ENCODE measurements around the gene STBD1. TPM values are rescaled to one million over a fixed set of nuclear protein-coding genes. Genes with fewer than 3 reads are reported as not detected.

Gene STBD1
- total RNA-seq, 1 donor from 2014 or later: 9.4 TPM

GRCh38 chr4:76292730-76293129 lies 13.8 kb upstream of the STBD1 start:
- H3K27ac ChIP-seq: peak overlapping the region; percentile 72
- ATAC-seq (peak; percentile 87), DNase-seq (no peak)
- H3K4me3 ChIP-seq: no peak overlapping the region
- no peaks in the 10 kb centered on the region for H3K9me3 ChIP-seq
- H3K27me3 ChIP-seq: no peaks in the 10 kb centered on the region
- no peaks in the 10 kb centered on the region for H3K36me3 ChIP-seq
- no peak for TF ChIP-seq CTCF (IDR thresholded peaks at IDR 0.05)
- intact Hi-C loops (cut with DNase I): no loop called here
- H3K4me1 ChIP-seq: no peaks in the 10 kb centered on the region

GRCh38 chr4:76293772-76294171 lies 12.8 kb upstream of the STBD1 start:
- no peaks in the 10 kb centered on the region for H3K9me3 ChIP-seq
- no peak for TF ChIP-seq CTCF (IDR thresholded peaks at IDR 0.05)
- peak overlapping the region; percentile 6 for H3K27ac ChIP-seq
- intact Hi-C loops (cut with DNase I): no loop called here
- H3K36me3 ChIP-seq: no peaks in the 10 kb centered on the region
- H3K27me3 ChIP-seq: no peaks in the 10 kb centered on the region
- DNase-seq: no peak
- H3K4me3 ChIP-seq: no peak overlapping the region
- no peaks in the 10 kb centered on the region for H3K4me1 ChIP-seq
- peak; percentile 68 for ATAC-seq

- no peaks in the 10 kb centered on the region for H3K36me3 ChIP-seq
- H3K9me3 ChIP-seq: no peaks in the 10 kb centered on the region
- H3K27ac ChIP-seq: no peak overlapping the region
- ATAC-seq: no peak
- H3K27me3 ChIP-seq: no peaks in the 10 kb centered on the region
- peaks cover 6% of the 10 kb centered on the region for H3K4me1 ChIP-seq
- H3K4me3 ChIP-seq: no peak overlapping the region
- intact Hi-C loops (cut with DNase I): no loop called here
- TF ChIP-seq CTCF (IDR thresholded peaks at IDR 0.05): no peak
- DNase-seq: no peak
These were observed 10.2 kb upstream of the STBD1 start for GRCh38 chr4:76296286-76296820.

- Histone ChIP-seq H3K36me3 (no peaks in the 10 kb centered on the region), H3K9me3 (no peaks in the 10 kb centered on the region), H3K27me3 (no peaks in the 10 kb centered on the region), H3K4me1 (peaks cover 14% of the 10 kb centered on the region), H3K4me3 (no peak overlapping the region), H3K27ac (no peak overlapping the region)
- no peak for DNase-seq
- TF ChIP-seq CTCF (IDR thresholded peaks at IDR 0.05): no peak
- ATAC-seq: no peak
- intact Hi-C loops (cut with DNase I): no loop called here
These were observed 8.3 kb upstream of the STBD1 start for GRCh38 chr4:76298227-76298626.

GRCh38 chr4:76300012-76300411 lies 6.5 kb upstream of the STBD1 start:
- DNase-seq (no peak), ATAC-seq (peak; percentile 75)
- TF ChIP-seq CTCF (IDR thresholded peaks at IDR 0.05): no peak
- Histone ChIP-seq H3K9me3 (no peaks in the 10 kb centered on the region), H3K36me3 (no peaks in the 10 kb centered on the region), H3K4me3 (no peak overlapping the region), H3K27me3 (no peaks in the 10 kb centered on the region), H3K4me1 (peaks cover 15% of the 10 kb centered on the region), H3K27ac (no peak overlapping the region)
- intact Hi-C loops (cut with DNase I): no loop called here
